ENCODE results near the gene TUBA3C.

TUBA3C gene

GRCh38 chr13:19151581-19152263 lies 29.9 kb downstream of the TUBA3C start:
- Histone ChIP-seq H3K27ac (ENCODE audit: low read depth, low read length) (no peak overlapping the region), H3K9me3 (ENCODE audit: insufficient read depth, low read depth, low read length) (peaks cover 99% of the 10 kb centered on the region), H3K4me1 (ENCODE audit: insufficient read depth, low read length) (no peaks in the 10 kb centered on the region), H3K4me3 (ENCODE audit: low read length) (no peak overlapping the region), H3K27me3 (ENCODE audit: insufficient read depth, low read length) (no peaks in the 10 kb centered on the region), H3K36me3 (ENCODE audit: insufficient read depth, low read length) (no peaks in the 10 kb centered on the region), H3K9ac (ENCODE audit: low read depth, low read length) (no peak overlapping the region)
- 83% methylated on average over 14 of the region's 14 CpGs for WGBS

- Histone ChIP-seq H3K9me3 (ENCODE audit: insufficient read depth, low read depth, low read length) (peaks cover 99% of the 10 kb centered on the region), H3K27ac (ENCODE audit: low read depth, low read length) (no peak overlapping the region), H3K4me1 (ENCODE audit: insufficient read depth, low read length) (no peaks in the 10 kb centered on the region), H3K4me3 (ENCODE audit: low read length) (no peak overlapping the region), H3K36me3 (ENCODE audit: insufficient read depth, low read length) (no peaks in the 10 kb centered on the region), H3K27me3 (ENCODE audit: insufficient read depth, low read length) (no peaks in the 10 kb centered on the region), H3K9ac (ENCODE audit: low read depth, low read length) (no peak overlapping the region)
- WGBS: 83% methylated on average over 8 of the region's 8 CpGs
These were observed 30.9 kb downstream of the TUBA3C start for GRCh38 chr13:19150712-19151228.

- Histone ChIP-seq H3K4me3 (ENCODE audit: low read length) (no peak overlapping the region), H3K9ac (ENCODE audit: low read depth, low read length) (no peak overlapping the region), H3K27ac (ENCODE audit: low read depth, low read length) (no peak overlapping the region), H3K36me3 (ENCODE audit: insufficient read depth, low read length) (no peaks in the 10 kb centered on the region), H3K9me3 (ENCODE audit: insufficient read depth, low read depth, low read length) (peaks cover 99% of the 10 kb centered on the region), H3K4me1 (ENCODE audit: insufficient read depth, low read length) (no peaks in the 10 kb centered on the region), H3K27me3 (ENCODE audit: insufficient read depth, low read length) (no peaks in the 10 kb centered on the region)
- WGBS: 76% methylated on average over 10 of the region's 10 CpGs
These were observed 31.4 kb downstream of the TUBA3C start for GRCh38 chr13:19150226-19150625.

- no peaks in the 10 kb centered on the region for H3K36me3 ChIP-seq (ENCODE audit: insufficient read depth, low read length)
- H3K9me3 ChIP-seq (ENCODE audit: insufficient read depth, low read depth, low read length): peaks cover 97% of the 10 kb centered on the region
These were observed 33.1 kb downstream of the TUBA3C start for GRCh38 chr13:19148561-19148960.

More at GRCh38 chr13:19148561-19148960, 33.1 kb downstream of the TUBA3C start:
- Histone ChIP-seq H3K4me1 (ENCODE audit: insufficient read depth, low read length) (no peaks in the 10 kb centered on the region), H3K9ac (ENCODE audit: low read depth, low read length) (no peak overlapping the region), H3K27ac (ENCODE audit: low read depth, low read length) (no peak overlapping the region), H3K27me3 (ENCODE audit: insufficient read depth, low read length) (no peaks in the 10 kb centered on the region), H3K4me3 (ENCODE audit: low read length) (no peak overlapping the region)
